ENCODE results near the gene HMGXB3. TPM values are rescaled to one million over a fixed set of nuclear protein-coding genes. Genes with fewer than 3 reads are reported as not detected.

HMGXB3 gene
- total and polyA plus RNA-seq, 2 experiments from 2014 or later: 16.7 to 51.0 TPM

- TF ChIP-seq, protein P1, sequence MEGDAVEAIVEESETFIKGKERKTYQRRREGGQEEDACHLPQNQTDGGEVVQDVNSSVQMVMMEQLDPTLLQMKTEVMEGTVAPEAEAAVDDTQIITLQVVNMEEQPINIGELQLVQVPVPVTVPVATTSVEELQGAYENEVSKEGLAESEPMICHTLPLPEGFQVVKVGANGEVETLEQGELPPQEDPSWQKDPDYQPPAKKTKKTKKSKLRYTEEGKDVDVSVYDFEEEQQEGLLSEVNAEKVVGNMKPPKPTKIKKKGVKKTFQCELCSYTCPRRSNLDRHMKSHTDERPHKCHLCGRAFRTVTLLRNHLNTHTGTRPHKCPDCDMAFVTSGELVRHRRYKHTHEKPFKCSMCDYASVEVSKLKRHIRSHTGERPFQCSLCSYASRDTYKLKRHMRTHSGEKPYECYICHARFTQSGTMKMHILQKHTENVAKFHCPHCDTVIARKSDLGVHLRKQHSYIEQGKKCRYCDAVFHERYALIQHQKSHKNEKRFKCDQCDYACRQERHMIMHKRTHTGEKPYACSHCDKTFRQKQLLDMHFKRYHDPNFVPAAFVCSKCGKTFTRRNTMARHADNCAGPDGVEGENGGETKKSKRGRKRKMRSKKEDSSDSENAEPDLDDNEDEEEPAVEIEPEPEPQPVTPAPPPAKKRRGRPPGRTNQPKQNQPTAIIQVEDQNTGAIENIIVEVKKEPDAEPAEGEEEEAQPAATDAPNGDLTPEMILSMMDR (IDR thresholded peaks at IDR 0.05; ENCODE audit: low read depth, low read length): peak; percentile 5
- Histone ChIP-seq H3K36me3 (no peaks in the 10 kb centered on the region), H3K27me3 (no peaks in the 10 kb centered on the region), H3K27ac (no peak overlapping the region), H3K4me1 (ENCODE audit: low read depth) (no peaks in the 10 kb centered on the region), H3K4me3 (no peak overlapping the region), H3K9me3 (ENCODE audit: low read depth) (no peaks in the 10 kb centered on the region)
- DNase-seq (ENCODE audit: low read depth in 1 of 2, low spot score in 1 of 2): no peak
These were observed 75.3 kb downstream of the HMGXB3 start for GRCh38 chr5:150075806-150076205.

DNA sequence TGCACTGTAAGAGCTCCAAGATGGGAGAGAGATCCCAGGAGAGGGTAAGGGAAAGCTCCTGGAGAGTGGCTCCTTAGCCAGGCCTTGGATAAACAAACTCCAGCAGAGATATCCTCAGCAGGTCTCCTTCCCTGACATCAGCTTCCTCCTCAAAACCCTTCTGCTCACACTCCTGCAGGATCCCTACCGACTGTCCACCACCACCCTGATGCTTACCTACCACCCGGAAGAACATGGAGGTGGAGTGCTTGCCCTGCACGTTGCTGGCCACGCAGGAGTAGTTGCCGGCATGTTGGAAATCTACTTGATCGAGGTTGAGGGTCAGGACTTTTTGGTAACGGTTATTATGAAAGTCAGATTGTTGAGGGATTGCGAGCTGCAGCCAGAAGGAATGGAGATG is 76.5 kb downstream of the HMGXB3 start:
- DNase-seq (ENCODE audit: low read depth in 1 of 2, low spot score in 1 of 2): no peak
- no peak overlapping the region for H3K4me3 ChIP-seq
- TF ChIP-seq, protein P1 (IDR thresholded peaks at IDR 0.05; ENCODE audit: low read depth, low read length): no peak
- no peaks in the 10 kb centered on the region for H3K9me3 ChIP-seq (ENCODE audit: low read depth)
- no peaks in the 10 kb centered on the region for H3K36me3 ChIP-seq
- peaks cover 3% of the 10 kb centered on the region for H3K4me1 ChIP-seq (ENCODE audit: low read depth)
- H3K27ac ChIP-seq: no peak overlapping the region
- no peaks in the 10 kb centered on the region for H3K27me3 ChIP-seq

DNA sequence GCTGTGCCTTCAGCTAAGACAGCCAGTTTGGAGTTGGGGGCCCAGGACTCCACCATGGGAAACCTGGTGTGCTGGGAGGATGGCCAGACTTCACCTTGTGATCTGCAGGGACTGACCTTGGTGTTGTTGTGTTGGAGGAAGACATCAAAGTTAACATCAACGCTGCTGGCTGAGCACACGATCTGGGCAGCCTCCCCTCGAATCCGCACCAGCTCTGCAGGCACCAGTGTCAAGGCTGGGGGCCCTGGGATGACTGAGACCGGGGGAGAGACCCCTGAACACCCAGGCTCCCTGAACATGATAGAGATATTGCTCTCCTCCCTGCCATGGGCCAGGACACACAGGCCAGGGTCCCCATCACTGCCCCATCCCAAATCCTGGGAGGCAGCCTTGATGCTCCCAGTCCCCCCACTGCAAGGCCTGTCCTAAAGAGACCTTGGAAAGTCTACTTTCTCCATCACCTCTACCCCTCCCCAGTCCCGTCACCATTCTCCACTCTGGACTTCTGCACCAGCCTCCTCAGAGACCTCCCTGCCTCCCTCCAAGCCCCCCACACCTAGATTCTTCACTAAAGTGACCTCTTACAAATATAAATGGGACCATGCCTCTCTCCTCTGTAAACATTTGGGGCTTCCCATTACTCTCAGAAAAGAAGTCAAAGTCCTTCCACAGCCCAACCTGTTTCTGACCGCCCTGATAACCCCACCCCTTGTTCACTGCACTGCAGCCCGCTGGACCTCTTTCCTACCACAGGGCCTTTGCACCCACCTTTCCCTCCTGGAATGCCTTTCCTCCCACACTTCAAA is 77.7 kb downstream of the HMGXB3 start:
- Histone ChIP-seq H3K36me3 (no peaks in the 10 kb centered on the region), H3K27me3 (no peaks in the 10 kb centered on the region), H3K27ac (no peak overlapping the region), H3K4me3 (no peak overlapping the region), H3K4me1 (ENCODE audit: low read depth) (peaks cover 3% of the 10 kb centered on the region), H3K9me3 (ENCODE audit: low read depth) (no peaks in the 10 kb centered on the region)
- DNase-seq (ENCODE audit: low read depth in 1 of 2, low spot score in 1 of 2): no peak
- TF ChIP-seq, protein P1 (IDR thresholded peaks at IDR 0.05; ENCODE audit: low read depth, low read length): no peak

DNA sequence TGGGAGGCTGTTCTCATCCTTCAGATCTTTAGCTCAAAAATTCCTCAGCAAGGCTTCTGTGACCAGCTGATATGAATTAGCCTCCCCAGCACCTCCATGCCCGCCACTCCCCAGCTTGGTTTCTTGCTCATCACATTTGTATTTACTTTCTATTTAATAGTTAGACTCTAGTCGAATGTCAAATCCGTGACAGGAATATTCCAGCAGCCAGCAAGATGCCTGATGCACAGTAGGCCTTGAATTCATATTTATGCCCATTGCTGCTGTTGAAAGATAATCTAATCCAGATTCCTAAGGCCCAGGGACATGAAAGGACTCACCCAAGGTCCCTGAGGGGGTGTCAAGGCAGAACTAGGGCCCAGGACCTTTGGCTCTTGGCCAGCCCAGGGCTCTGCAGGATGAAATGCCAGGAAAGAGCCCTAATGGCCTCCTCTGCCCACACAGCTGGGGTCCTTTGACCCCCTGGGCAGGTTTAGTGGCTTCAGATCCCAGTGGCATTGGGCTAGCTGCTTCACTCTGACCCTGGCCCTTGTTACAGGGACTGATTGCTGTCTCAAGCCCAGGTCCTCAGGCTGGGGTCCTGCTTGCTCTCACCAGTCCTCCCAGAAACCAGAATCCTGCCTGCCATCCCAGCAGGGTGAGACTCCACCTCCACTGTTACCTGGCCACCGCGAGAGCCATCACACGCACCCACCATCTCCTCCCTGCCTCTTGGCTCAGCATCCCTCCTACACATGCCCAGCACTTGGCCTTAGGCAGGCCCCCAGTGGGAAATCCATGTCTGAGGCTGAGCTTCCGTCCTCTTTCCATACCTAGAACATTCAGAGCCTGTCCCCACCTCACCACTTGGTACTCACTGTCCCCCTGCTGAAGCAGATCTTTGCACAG is 78.5 kb downstream of the HMGXB3 start:
- H3K27ac ChIP-seq: no peak overlapping the region
- no peaks in the 10 kb centered on the region for H3K36me3 ChIP-seq
- H3K9me3 ChIP-seq (ENCODE audit: low read depth): no peaks in the 10 kb centered on the region
- no peak for DNase-seq (ENCODE audit: low read depth in 1 of 2, low spot score in 1 of 2)
- TF ChIP-seq, protein P1 (IDR thresholded peaks at IDR 0.05; ENCODE audit: low read depth, low read length): no peak
- no peak overlapping the region for H3K4me3 ChIP-seq
- no peaks in the 10 kb centered on the region for H3K27me3 ChIP-seq
- peaks cover 3% of the 10 kb centered on the region for H3K4me1 ChIP-seq (ENCODE audit: low read depth)

DNA sequence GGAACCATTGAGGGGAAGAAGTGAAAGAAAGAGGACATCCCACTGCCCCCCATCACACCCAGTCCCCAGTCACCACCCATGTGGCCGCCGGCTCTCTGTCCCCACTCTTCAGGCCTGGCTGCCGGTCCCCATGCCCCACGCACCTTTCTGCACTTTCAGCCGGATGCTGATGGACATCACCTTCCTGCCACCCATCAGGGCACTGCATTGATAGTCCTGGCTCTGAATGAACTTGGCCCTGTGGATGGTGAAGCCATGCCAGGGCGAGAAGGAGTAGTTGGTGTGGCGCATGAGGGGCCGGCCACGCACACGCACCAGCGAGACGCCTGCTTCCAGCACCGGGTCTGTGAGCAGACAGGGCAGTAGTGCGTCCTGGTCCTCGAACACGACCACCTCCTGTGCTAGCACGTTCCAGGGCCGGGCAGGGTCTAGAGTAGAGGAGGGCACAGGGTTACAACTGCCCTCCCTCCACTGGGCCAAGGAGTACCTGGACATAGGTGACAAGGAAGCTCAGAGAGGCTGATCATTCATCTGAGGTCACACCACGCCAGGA is 79.4 kb downstream of the HMGXB3 start:
- H3K4me1 ChIP-seq (ENCODE audit: low read depth): peaks cover 3% of the 10 kb centered on the region
- no peak for DNase-seq (ENCODE audit: low read depth in 1 of 2, low spot score in 1 of 2)
- TF ChIP-seq, protein P1 (IDR thresholded peaks at IDR 0.05; ENCODE audit: low read depth, low read length): no peak

More for the DNA sequence above, 79.4 kb downstream of the HMGXB3 start:
- no peaks in the 10 kb centered on the region for H3K36me3 ChIP-seq
- no peaks in the 10 kb centered on the region for H3K27me3 ChIP-seq
- no peak overlapping the region for H3K27ac ChIP-seq
- H3K4me3 ChIP-seq: no peak overlapping the region
- H3K9me3 ChIP-seq (ENCODE audit: low read depth): no peaks in the 10 kb centered on the region
